ENCODE measurements around the gene TUT1. TPM values are rescaled to one million over a fixed set of nuclear protein-coding genes. Genes with fewer than 3 reads are reported as not detected.
"Not testable (repeated sequence)": the region's sequence is repeated elsewhere in the genome, so short reads cannot be mapped to it uniquely, and the experiment has no call there.

The TUT1 gene
- total and polyA plus RNA-seq, 9 donors = 5.9 to 27.3 (median 18.3) TPM

DNA sequence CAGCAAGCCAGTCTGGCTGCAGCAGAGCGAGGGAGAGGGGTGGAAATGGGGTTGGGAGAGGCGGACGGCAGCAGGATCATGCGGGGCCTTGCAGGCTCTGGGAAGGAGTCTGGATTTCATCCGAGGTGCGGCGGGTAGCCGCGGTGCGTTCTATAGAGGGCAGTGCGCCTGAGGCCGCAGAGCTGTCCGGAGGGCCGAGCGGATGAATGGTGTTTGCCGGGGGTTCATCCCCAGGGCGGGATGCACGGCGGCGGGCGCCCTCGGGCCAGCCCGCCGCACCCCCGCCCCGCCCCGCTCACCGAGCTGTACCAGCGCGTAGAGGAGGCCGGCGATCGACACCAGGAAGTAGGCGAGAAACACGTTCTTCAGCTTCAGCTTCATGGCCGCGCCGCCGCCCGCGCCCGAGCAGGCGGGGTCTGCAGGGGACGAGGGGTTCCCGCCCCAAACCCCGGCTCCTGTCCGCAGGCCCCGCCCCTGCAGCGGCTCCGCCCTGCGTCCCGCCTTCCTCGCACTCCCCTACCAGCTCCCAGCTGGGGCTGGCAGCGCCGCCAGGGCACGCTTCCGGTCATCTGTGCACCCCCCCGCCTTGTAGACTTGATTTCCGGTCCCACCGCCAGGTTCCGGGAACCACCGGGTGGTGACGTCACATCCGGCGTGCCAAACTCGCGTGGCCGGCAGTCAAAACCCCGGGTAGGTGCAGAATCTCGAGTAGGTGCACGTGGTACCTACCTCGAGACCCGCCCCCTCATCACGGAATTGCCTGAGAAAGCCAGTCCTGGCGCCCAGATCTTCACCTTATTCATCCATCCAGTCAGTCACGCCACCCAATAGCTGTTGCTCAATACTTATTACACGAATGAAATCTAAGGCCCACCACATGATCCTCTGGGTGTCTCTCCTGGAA, 30.5 kb upstream of the TUT1 start, which contains the start of gene B3GAT3:
TSS of gene B3GAT3 (minus strand) at position 420 of the 904 bp plus-strand sequence. CDS start at position 381, 39 bp downstream.
- Histone ChIP-seq H3K9me3 (no peaks in the 10 kb centered on the region), H3K4me3 (peak within 1 kb of the TSS; percentile 76), H3K27ac (peak within 1 kb of the TSS; percentile 11 to 69), H3K4me1 (ENCODE audit: insufficient read depth) (peaks cover 1% of the 10 kb centered on the region), H3K36me3 (no peaks in the 10 kb centered on the region), H3K27me3 (no peaks in the 10 kb centered on the region)
- peak; percentile 98 to 99 (median 99) for DNase-seq
- WGBS, 3 donors = 1 to 2% (median 1%) methylated on average over 44 to 77 of the region's 77 CpGs
- intact Hi-C loops (cut with DNase I) = loop anchor here in 1 of 4 donors (2.0 kb wide), 1 partner anchor 25 kb away; the partner anchor contains the start of gene GANAB
- peak in 1 of 3 donors; percentile 56 for TF ChIP-seq CTCF (IDR thresholded peaks at IDR 0.05)
- peak; percentile 98 for TF ChIP-seq EP300 (IDR thresholded peaks at IDR 0.05)
- peak; percentile 62 for TF ChIP-seq POLR2A (IDR thresholded peaks at IDR 0.05)

DNA sequence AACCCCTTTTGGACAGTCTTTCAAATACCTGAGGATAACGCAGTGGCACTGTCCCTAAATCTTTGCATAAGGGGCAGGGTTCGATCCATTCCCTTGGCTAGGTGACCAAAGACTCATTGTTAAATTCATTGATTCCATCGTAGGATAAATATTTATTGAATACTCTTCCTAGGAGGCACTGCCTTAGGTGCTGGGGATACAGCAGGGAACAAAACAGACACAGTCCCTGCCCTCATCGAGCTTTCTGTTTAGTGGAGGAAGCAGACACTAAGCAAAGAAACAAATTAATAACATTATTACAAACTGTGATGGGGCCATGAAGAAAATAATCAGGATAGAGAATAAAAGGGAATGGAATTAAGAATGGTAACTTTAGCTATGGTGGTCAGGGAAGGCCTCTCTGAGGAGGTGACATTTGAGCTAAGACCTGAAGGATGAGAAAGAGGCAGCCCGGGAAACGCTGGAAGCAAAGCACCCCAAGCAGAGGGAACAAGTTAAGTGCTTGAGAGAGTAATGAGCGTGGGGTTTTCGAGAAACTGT, 29.8 kb upstream of the TUT1 start:
- intact Hi-C loops (cut with DNase I) = no loop called here
- DNase-seq = no peak
- H3K4me1 ChIP-seq (ENCODE audit: insufficient read depth) = peaks cover 1% of the 10 kb centered on the region
- H3K27me3 ChIP-seq = no peaks in the 10 kb centered on the region
- no peak for TF ChIP-seq POLR2A (IDR thresholded peaks at IDR 0.05)
- no peak for TF ChIP-seq EP300 (IDR thresholded peaks at IDR 0.05)
- no peak for TF ChIP-seq CTCF (IDR thresholded peaks at IDR 0.05)
- H3K4me3 ChIP-seq = peak overlapping the region; percentile 76
- peak overlapping the region in 1 of 2 donors; percentile 69 for H3K27ac ChIP-seq
- WGBS, 3 donors = 21 to 27% (median 24%) methylated on average over 8 of the region's 8 CpGs
- H3K36me3 ChIP-seq = no peaks in the 10 kb centered on the region
- H3K9me3 ChIP-seq = no peaks in the 10 kb centered on the region

- H3K27ac ChIP-seq; H3K9me3 ChIP-seq; DNase-seq; intact Hi-C loops (cut with DNase I); H3K4me3 ChIP-seq; H3K36me3 ChIP-seq; H3K27me3 ChIP-seq; H3K4me1 ChIP-seq (ENCODE audit: insufficient read depth): not testable (repeated sequence)
- WGBS, 3 donors = 87 to 97% (median 90%) methylated on average over 14 of the region's 14 CpGs
These were observed 25.6 kb upstream of the TUT1 start for GRCh38 chr11:62616957-62617356.

DNA sequence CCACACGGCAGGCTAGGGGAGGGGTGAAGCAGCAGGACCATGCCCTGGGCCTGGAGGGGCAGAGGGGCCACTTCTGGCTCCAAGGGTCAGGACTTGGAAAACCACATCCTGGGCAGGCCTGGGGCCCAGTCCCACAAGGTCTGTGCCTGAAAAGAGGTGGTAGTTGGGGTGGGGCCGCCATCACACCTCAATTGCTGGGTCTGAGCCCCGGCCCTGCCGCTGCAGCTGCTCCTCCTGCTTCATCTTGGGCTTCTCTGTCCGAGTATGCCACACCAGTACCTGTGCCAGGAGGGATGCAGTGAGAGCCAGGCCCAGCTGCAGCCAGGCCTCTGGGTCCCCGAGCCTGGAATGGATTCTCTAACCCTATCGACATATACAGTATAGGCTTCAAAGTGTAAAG, 24.2 kb upstream of the TUT1 start:
- Histone ChIP-seq H3K4me3 (no peak overlapping the region), H3K27me3 (no peaks in the 10 kb centered on the region), H3K9me3 (no peaks in the 10 kb centered on the region), H3K27ac (no peak overlapping the region), H3K4me1 (ENCODE audit: insufficient read depth) (peaks cover 12% of the 10 kb centered on the region), H3K36me3 (no peaks in the 10 kb centered on the region)
- WGBS, 3 donors = 80 to 87% (median 82%) methylated on average over 7 of the region's 7 CpGs
- intact Hi-C loops (cut with DNase I) = no loop called here
- TF ChIP-seq CTCF (IDR thresholded peaks at IDR 0.05) (no peak), EP300 (IDR thresholded peaks at IDR 0.05) (no peak), POLR2A (IDR thresholded peaks at IDR 0.05) (no peak)
- no peak for DNase-seq
